GM18873 (cell line): Measurements from ENCODE around the gene LRRC26.

Experiments
- ATAC-seq: cut with Tn5 transposase; IDR thresholded peaks from one replicate; pipeline ENCODE4 v1.9.1; 2021; ENCODE audit warnings: mild to moderate bottlenecking, moderate library complexity, moderate number of reproducible peaks; ENCODE audit not compliant: unreplicated experiment, low FRiP score

The LRRC26 gene

GRCh38 chr9:137170486-137171148 lies 766 bp upstream of the LRRC26 start:
- no peak for ATAC-seq

- ATAC-seq = no peak
Measured at GRCh38 chr9:137168904-137169856, 671 bp downstream of the LRRC26 start.

- no peak for ATAC-seq
Measured at GRCh38 chr9:137168573-137168903, 1.3 kb downstream of the LRRC26 start.

- no peak for ATAC-seq
Measured at GRCh38 chr9:137167747-137168572, 1.9 kb downstream of the LRRC26 start.

- ATAC-seq = no peak
Measured at GRCh38 chr9:137167277-137167746, 2.5 kb downstream of the LRRC26 start.

- ATAC-seq = no peak
Measured at GRCh38 chr9:137166380-137167229, 3.2 kb downstream of the LRRC26 start.

GRCh38 chr9:137165250-137165836 lies 4.5 kb downstream of the LRRC26 start:
- no peak for ATAC-seq

- no peak for ATAC-seq
Measured at GRCh38 chr9:137164370-137165249, 5.2 kb downstream of the LRRC26 start.

GRCh38 chr9:137163805-137164204 lies 6.0 kb downstream of the LRRC26 start:
- ATAC-seq = no peak

- ATAC-seq = no peak
Measured at GRCh38 chr9:137163365-137163715, 6.5 kb downstream of the LRRC26 start.

- no peak for ATAC-seq
Measured at GRCh38 chr9:137162505-137163364, 7.1 kb downstream of the LRRC26 start.

- ATAC-seq = no peak
Measured at GRCh38 chr9:137161558-137162486, 8.0 kb downstream of the LRRC26 start.

- ATAC-seq = no peak
Measured at GRCh38 chr9:137160716-137161557, 8.9 kb downstream of the LRRC26 start.

- no peak for ATAC-seq
Measured at GRCh38 chr9:137160054-137160425, 9.8 kb downstream of the LRRC26 start.

GRCh38 chr9:137159105-137160053 lies 10.5 kb downstream of the LRRC26 start:
- no peak for ATAC-seq
